LNCaP clone FGC (cell line): ENCODE measurements around the gene HECTD2.
"Not testable (repeated sequence)": the region's sequence is repeated elsewhere in the genome, so short reads cannot be mapped to it uniquely, and the experiment has no call there.

Experiments
- DNase-seq: peaks from one replicate; pipeline ENCODE4 v3.0.0-alpha.2; 2011; ENCODE audit warnings: low read depth
- H3K4me3 ChIP-seq: 2 replicates; pipeline ENCODE4 v1.5.1; 2011; ENCODE audit warnings: mild to moderate bottlenecking, low read depth, low read length, control low read depth
- TF ChIP-seq, protein P1 (sequence below): IDR thresholded peaks from 2 replicates; pipeline ENCODE4 v1.5.1; 2012; ENCODE audit warnings: mild to moderate bottlenecking; ENCODE audit not compliant: control insufficient read depth, insufficient read depth; ENCODE audit errors: extremely low read depth

HECTD2 gene

DNA sequence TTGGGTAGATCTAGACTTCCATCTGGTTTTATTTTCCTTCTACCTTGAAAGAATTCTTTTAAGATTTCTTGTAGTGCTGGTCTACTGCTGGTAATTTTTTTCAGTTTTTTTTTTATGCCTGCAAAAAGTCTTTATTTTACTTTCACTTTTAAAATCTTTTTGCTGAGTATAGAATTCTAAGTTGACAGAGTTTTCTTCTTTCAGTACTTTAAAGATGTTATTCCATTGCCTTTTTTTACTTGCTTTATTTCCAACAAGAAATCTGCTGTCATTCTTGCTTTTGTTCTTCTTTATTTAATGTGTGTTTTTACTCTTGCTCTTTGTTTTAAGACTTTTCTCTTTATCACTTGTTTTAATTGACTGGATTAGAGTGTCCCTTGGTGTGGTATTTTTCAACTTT lies 36.1 kb upstream of the HECTD2 start:
- TF ChIP-seq, protein P1, sequence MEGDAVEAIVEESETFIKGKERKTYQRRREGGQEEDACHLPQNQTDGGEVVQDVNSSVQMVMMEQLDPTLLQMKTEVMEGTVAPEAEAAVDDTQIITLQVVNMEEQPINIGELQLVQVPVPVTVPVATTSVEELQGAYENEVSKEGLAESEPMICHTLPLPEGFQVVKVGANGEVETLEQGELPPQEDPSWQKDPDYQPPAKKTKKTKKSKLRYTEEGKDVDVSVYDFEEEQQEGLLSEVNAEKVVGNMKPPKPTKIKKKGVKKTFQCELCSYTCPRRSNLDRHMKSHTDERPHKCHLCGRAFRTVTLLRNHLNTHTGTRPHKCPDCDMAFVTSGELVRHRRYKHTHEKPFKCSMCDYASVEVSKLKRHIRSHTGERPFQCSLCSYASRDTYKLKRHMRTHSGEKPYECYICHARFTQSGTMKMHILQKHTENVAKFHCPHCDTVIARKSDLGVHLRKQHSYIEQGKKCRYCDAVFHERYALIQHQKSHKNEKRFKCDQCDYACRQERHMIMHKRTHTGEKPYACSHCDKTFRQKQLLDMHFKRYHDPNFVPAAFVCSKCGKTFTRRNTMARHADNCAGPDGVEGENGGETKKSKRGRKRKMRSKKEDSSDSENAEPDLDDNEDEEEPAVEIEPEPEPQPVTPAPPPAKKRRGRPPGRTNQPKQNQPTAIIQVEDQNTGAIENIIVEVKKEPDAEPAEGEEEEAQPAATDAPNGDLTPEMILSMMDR = no peak
- no peak for DNase-seq
- no peak overlapping the region for H3K4me3 ChIP-seq

DNA sequence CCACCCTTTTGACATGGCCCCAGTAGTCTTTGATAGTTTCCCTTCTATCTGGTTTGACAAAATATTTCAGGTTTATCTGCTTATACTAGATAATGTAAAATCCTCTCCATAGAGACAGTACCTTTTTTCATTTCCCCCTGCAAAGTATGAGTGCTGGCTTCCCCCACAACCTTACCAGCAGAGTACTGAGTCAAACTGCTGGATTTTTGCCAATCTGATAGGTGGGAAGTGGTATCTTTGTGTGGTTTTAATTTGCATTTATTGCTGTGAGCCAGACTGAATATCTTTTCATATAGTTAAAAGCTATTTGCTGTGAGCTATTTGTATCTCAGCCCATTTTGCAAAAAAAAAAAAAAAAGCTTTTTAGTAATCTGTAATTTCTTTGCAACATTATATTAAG lies 32.1 kb upstream of the HECTD2 start:
- H3K4me3 ChIP-seq = no peak overlapping the region
- no peak for DNase-seq
- TF ChIP-seq, protein P1 = no peak

DNA sequence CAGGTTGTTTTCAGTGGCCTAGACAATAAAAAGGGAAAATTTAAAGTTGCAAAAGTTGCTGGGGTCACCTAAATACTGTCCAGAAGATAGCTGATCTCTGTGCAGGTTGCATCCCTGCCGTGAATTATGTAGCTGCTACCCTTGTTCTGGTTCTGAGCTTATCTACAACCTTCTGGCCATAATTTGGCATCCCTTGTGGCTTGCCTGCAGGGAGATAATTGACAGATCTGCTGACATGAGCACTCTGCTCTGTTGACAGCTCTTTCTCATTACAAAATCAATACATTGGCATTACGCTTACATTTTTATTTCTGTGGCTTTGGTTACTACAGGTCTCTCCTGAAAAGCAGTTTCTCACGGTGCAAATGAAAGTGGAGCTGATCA lies 29.3 kb upstream of the HECTD2 start:
- no peak overlapping the region for H3K4me3 ChIP-seq
- TF ChIP-seq, protein P1 = no peak
- no peak for DNase-seq

DNA sequence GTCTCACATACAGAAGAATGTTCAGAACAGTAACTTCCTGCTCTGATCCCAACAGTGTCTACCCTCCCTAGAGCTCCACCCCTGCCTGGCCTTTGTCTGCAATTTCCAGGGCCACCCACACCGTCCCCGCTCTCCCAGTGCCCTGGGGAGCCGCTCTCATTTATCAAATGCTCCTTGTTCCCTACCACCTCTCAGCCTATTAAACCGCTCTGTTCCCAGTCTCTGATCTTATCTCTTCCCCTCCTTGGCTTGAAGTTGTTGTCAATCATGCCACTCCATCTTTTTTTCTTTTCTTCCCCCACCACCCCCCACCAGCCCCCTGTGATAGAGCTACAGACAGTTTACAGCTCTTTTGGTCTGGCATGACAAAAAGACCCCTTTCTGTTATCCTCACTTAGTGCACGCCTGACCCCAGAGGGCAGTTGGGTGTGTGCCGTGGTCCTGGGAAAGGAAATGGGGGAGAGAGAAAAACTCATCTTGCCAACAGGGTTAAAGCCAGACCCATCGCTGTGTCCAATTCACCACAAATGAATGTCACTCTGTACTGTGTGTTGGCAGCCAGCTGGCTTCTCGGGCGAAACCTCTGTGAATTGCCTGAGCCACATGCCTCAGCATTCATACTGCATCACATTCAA lies 28.8 kb upstream of the HECTD2 start:
- no peak for DNase-seq
- H3K4me3 ChIP-seq = no peak overlapping the region
- TF ChIP-seq, protein P1 = no peak

GRCh38 chr10:91385306-91386085 lies 24.6 kb upstream of the HECTD2 start:
- TF ChIP-seq, protein P1 = no peak
- H3K4me3 ChIP-seq = no peak overlapping the region
- no peak for DNase-seq

- TF ChIP-seq, protein P1 = peak; percentile 63
- peak overlapping the region; percentile 28 for H3K4me3 ChIP-seq
- DNase-seq = no peak
Measured at GRCh38 chr10:91389636-91390512, 20.3 kb upstream of the HECTD2 start.

DNA sequence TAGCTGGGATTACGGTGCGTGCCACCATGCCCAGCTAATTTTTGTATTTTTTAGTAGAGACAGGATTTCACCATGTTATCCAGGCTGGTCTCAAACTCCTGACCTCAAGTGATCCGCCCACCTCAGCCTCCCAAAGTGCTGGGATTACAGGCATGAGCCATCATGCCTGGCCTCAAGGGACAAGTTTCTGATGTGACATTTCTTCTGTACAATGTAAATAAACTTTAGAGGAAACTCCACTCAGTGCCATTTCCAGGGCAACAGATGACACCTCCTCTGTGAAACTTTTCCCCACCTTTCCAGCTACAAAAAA lies 19.7 kb upstream of the HECTD2 start:
- not testable (repeated sequence) for DNase-seq, H3K4me3 ChIP-seq
